Measurements from ENCODE around the gene MCM3AP. TPM values are rescaled to one million over a fixed set of nuclear protein-coding genes. Genes with fewer than 3 reads are reported as not detected.
"Not testable (repeated sequence)": the region's sequence is repeated elsewhere in the genome, so short reads cannot be mapped to it uniquely, and the experiment has no call there.

MCM3AP gene
- total RNA-seq, 1 donor from 2014 or later: 237 TPM

DNA sequence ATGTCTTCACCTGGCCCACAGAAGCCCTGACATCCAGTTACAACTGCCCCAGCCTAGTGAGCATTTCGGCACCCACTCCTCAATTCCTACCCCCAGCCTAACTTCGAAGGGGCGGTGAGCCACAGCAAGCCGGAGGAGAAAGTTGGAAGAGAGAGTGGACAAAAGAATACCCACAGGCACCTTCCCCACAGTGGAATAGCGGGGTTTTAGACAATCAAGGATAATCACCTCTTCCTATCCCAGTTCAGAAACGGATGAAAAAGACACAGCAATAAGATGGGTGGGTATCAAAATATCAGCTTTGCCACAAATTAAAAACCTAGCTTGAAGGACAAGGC lies 55.5 kb downstream of the MCM3AP start:
- Histone ChIP-seq H3K9me3 (ENCODE audit: control insufficient read depth in 3 of 3, low read length in 3 of 3) (no peaks in the 10 kb centered on the region), H3K4me3 (ENCODE audit: low read length in 3 of 3) (peak overlapping the region in 2 of 3 donors; percentile 67 to 68), H3K27ac (ENCODE audit: low read depth, low read length) (peak overlapping the region; percentile 15), H3K36me3 (ENCODE audit: control insufficient read depth in 3 of 3, insufficient read depth in 3 of 3, low read length in 3 of 3) (peaks cover 11 to 19% (median 18%) of the 10 kb centered on the region in 3 donors), H3K9ac (ENCODE audit: low read depth in 1 of 3, low read length in 3 of 3) (peak overlapping the region in 2 of 3 donors; percentile 45 to 70), H3K4me1 (ENCODE audit: control insufficient read depth in 3 of 3, insufficient read depth in 3 of 3, low read length in 3 of 3) (peaks cover 26 to 28% (median 27%) of the 10 kb centered on the region in 3 donors), H3K27me3 (ENCODE audit: control insufficient read depth in 3 of 3, insufficient read depth in 3 of 3, low read length in 3 of 3) (no peaks in the 10 kb centered on the region)

DNA sequence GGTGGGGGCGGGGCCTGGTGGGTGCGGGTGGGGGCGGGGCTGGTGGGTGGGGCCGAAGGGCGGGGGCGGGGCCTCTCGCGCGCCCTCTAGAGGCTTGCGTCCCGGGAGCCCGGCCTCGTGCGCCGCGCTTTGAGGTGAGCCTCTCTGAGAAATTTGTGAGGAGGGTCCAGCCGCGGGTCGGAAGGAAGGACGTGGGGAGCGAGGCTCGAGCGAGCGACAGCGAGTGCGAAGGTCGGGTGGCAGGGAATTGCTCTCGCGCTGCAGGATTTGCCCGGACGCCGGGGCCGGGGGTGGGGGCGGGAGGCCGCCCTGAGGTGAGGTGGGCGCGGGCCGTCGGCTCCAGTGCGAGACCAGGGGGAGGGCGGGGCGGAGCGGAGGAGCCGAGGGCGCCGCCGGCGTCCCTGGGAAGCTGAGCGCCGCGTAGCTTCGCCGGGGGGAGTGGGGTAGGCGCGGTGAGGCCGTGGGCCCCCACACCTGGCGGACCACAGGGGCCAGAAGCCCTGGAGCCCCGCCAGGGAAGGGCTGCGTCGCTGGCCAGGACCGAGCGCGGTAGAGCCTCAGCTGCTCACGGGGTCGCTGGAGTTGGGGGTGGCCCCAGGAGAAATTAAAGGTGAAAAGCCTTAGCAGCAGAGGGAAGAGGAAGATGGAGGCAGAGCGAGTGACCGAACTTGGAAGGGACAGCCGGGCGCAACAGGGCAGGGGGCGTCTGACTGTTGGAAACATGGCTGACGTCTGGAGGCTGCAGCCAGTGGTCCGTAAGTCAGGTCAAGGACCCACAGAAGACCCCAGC lies 56.1 kb downstream of the MCM3AP start:
- Histone ChIP-seq H3K27ac (ENCODE audit: low read depth, low read length) (peak overlapping the region; percentile 15), H3K9me3 (ENCODE audit: control insufficient read depth in 3 of 3, low read length in 3 of 3) (no peaks in the 10 kb centered on the region), H3K9ac (ENCODE audit: low read depth in 1 of 3, low read length in 3 of 3) (peak overlapping the region in 2 of 3 donors; percentile 45 to 70), H3K36me3 (ENCODE audit: control insufficient read depth in 3 of 3, insufficient read depth in 3 of 3, low read length in 3 of 3) (peaks cover 6 to 13% (median 12%) of the 10 kb centered on the region in 3 donors), H3K4me1 (ENCODE audit: control insufficient read depth in 3 of 3, insufficient read depth in 3 of 3, low read length in 3 of 3) (peaks cover 27 to 31% (median 29%) of the 10 kb centered on the region in 3 donors), H3K4me3 (ENCODE audit: low read length in 3 of 3) (peak overlapping the region; percentile 55 to 68 (median 67)), H3K27me3 (ENCODE audit: control insufficient read depth in 3 of 3, insufficient read depth in 3 of 3, low read length in 3 of 3) (no peaks in the 10 kb centered on the region)

GRCh38 chr21:46228345-46229051 lies 56.9 kb downstream of the MCM3AP start, which contains the start of gene LSS:
Gene LSS (minus strand): TSS chr21:46228774. CDS start chr21:46228745, 29 bp downstream.
- H3K9me3 ChIP-seq (ENCODE audit: control insufficient read depth in 3 of 3, low read length in 3 of 3): no peaks in the 10 kb centered on the region
- peak within 1 kb of the TSS; percentile 85 for H3K27ac ChIP-seq (ENCODE audit: low read depth, low read length)
- peaks cover 27 to 31% (median 29%) of the 10 kb centered on the region in 3 donors for H3K4me1 ChIP-seq (ENCODE audit: control insufficient read depth in 3 of 3, insufficient read depth in 3 of 3, low read length in 3 of 3)
- H3K27me3 ChIP-seq (ENCODE audit: control insufficient read depth in 3 of 3, insufficient read depth in 3 of 3, low read length in 3 of 3): no peaks in the 10 kb centered on the region
- peak within 1 kb of the TSS; percentile 79 to 93 (median 90) for H3K4me3 ChIP-seq (ENCODE audit: low read length in 3 of 3)
- H3K36me3 ChIP-seq (ENCODE audit: control insufficient read depth in 3 of 3, insufficient read depth in 3 of 3, low read length in 3 of 3): peaks cover 0 to 10% (median 9%) of the 10 kb centered on the region in 3 donors
- peak within 1 kb of the TSS; percentile 86 to 92 (median 87) for H3K9ac ChIP-seq (ENCODE audit: low read depth in 1 of 3, low read length in 3 of 3)

- Histone ChIP-seq H3K4me3 (ENCODE audit: low read length in 3 of 3) (peak overlapping the region; percentile 79 to 93 (median 90)), H3K27ac (ENCODE audit: low read depth, low read length) (peak overlapping the region; percentile 85), H3K9ac (ENCODE audit: low read depth in 1 of 3, low read length in 3 of 3) (peak overlapping the region; percentile 86 to 92 (median 87)), H3K4me1 (ENCODE audit: control insufficient read depth in 3 of 3, insufficient read depth in 3 of 3, low read length in 3 of 3) (peaks cover 27 to 35% (median 32%) of the 10 kb centered on the region in 3 donors), H3K36me3 (ENCODE audit: control insufficient read depth in 3 of 3, insufficient read depth in 3 of 3, low read length in 3 of 3) (peaks cover 0 to 8% (median 4%) of the 10 kb centered on the region in 3 donors), H3K27me3 (ENCODE audit: control insufficient read depth in 3 of 3, insufficient read depth in 3 of 3, low read length in 3 of 3) (no peaks in the 10 kb centered on the region), H3K9me3 (ENCODE audit: control insufficient read depth in 3 of 3, low read length in 3 of 3) (no peaks in the 10 kb centered on the region)
These were observed 57.5 kb downstream of the MCM3AP start for GRCh38 chr21:46227811-46228344.

DNA sequence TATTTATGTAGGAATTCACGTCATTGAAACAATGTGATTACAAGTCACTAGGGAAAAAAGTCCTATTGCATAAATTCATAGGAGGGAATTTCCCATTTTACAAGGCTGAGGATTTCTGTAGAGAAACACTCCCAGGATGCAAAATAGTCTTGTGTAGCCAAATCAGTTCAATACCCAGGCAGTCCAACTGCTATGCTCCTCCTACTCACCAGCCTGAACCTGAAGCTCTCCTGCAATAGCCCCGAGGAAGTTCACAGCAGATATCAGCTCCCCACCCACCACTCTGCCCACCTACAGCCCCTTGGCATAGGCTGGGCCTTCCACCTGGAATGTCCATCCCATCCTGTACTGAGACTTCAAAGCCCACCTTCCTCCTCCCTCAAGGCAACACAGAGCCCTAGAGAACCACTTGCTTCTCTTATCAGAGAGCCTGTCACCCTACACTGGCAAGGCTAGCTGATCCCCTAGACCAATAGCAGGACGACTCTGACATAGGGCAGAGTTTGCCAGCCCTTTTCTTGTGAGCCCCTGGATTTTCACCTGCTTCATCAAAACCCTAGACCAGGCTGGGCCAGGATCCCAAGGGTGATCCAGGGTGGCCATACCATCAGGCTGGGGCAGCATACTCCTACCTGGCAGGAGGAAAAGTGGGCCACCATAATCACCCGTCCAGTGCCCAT lies 58.4 kb downstream of the MCM3AP start:
- Histone ChIP-seq H3K4me3 (ENCODE audit: low read length in 3 of 3) (peak overlapping the region; percentile 20 to 93 (median 90)), H3K4me1 (ENCODE audit: control insufficient read depth in 3 of 3, insufficient read depth in 3 of 3, low read length in 3 of 3) (peaks cover 31 to 44% (median 41%) of the 10 kb centered on the region in 3 donors), H3K27me3 (ENCODE audit: control insufficient read depth in 3 of 3, insufficient read depth in 3 of 3, low read length in 3 of 3) (no peaks in the 10 kb centered on the region), H3K9me3 (ENCODE audit: control insufficient read depth in 3 of 3, low read length in 3 of 3) (no peaks in the 10 kb centered on the region), H3K36me3 (ENCODE audit: control insufficient read depth in 3 of 3, insufficient read depth in 3 of 3, low read length in 3 of 3) (peaks cover 6 to 8% (median 8%) of the 10 kb centered on the region in 3 donors), H3K9ac (ENCODE audit: low read depth in 1 of 3, low read length in 3 of 3) (peak overlapping the region; percentile 86 to 92 (median 87)), H3K27ac (ENCODE audit: low read depth, low read length) (peak overlapping the region; percentile 85)

- Histone ChIP-seq H3K4me1 (ENCODE audit: control insufficient read depth in 3 of 3, insufficient read depth in 3 of 3, low read length in 3 of 3) (peaks cover 31 to 48% (median 47%) of the 10 kb centered on the region in 3 donors), H3K9ac (ENCODE audit: low read depth in 1 of 3, low read length in 3 of 3) (peak overlapping the region in 2 of 3 donors; percentile 35 to 86), H3K27ac (ENCODE audit: low read depth, low read length) (peak overlapping the region; percentile 85), H3K36me3 (ENCODE audit: control insufficient read depth in 3 of 3, insufficient read depth in 3 of 3, low read length in 3 of 3) (peaks cover 9 to 14% (median 11%) of the 10 kb centered on the region in 3 donors), H3K9me3 (ENCODE audit: control insufficient read depth in 3 of 3, low read length in 3 of 3) (no peaks in the 10 kb centered on the region), H3K27me3 (ENCODE audit: control insufficient read depth in 3 of 3, insufficient read depth in 3 of 3, low read length in 3 of 3) (no peaks in the 10 kb centered on the region), H3K4me3 (ENCODE audit: low read length in 3 of 3) (peak overlapping the region in 2 of 3 donors; percentile 2 to 36)
These were observed 59.3 kb downstream of the MCM3AP start for GRCh38 chr21:46226146-46226545.

GRCh38 chr21:46223661-46224060 lies 61.8 kb downstream of the MCM3AP start:
- not testable (repeated sequence) for H3K9ac ChIP-seq (ENCODE audit: low read depth in 1 of 3, low read length in 3 of 3); H3K4me3 ChIP-seq (ENCODE audit: low read length in 3 of 3); H3K27me3 ChIP-seq (ENCODE audit: control insufficient read depth in 3 of 3, insufficient read depth in 3 of 3, low read length in 3 of 3); H3K27ac ChIP-seq (ENCODE audit: low read depth, low read length); H3K9me3 ChIP-seq (ENCODE audit: control insufficient read depth in 3 of 3, low read length in 3 of 3)
- Histone ChIP-seq H3K4me1 (ENCODE audit: control insufficient read depth in 3 of 3, insufficient read depth in 3 of 3, low read length in 3 of 3) (peaks cover 31 to 61% (median 57%) of the 10 kb centered on the region in 3 donors), H3K36me3 (ENCODE audit: control insufficient read depth in 3 of 3, insufficient read depth in 3 of 3, low read length in 3 of 3) (peaks cover 21 to 31% (median 25%) of the 10 kb centered on the region in 3 donors)

- Histone ChIP-seq H3K9me3 (ENCODE audit: control insufficient read depth in 3 of 3, low read length in 3 of 3) (no peaks in the 10 kb centered on the region), H3K4me3 (ENCODE audit: low read length in 3 of 3) (no peak overlapping the region), H3K4me1 (ENCODE audit: control insufficient read depth in 3 of 3, insufficient read depth in 3 of 3, low read length in 3 of 3) (peaks cover 31 to 61% (median 57%) of the 10 kb centered on the region in 3 donors), H3K27ac (ENCODE audit: low read depth, low read length) (no peak overlapping the region), H3K9ac (ENCODE audit: low read depth in 1 of 3, low read length in 3 of 3) (peak overlapping the region in 1 of 3 donors; percentile 2), H3K36me3 (ENCODE audit: control insufficient read depth in 3 of 3, insufficient read depth in 3 of 3, low read length in 3 of 3) (peaks cover 21 to 31% (median 25%) of the 10 kb centered on the region in 3 donors), H3K27me3 (ENCODE audit: control insufficient read depth in 3 of 3, insufficient read depth in 3 of 3, low read length in 3 of 3) (no peaks in the 10 kb centered on the region)
These were observed 62.2 kb downstream of the MCM3AP start for GRCh38 chr21:46223217-46223616.

- Histone ChIP-seq H3K9ac (ENCODE audit: low read depth in 1 of 3, low read length in 3 of 3) (peak overlapping the region; percentile 2 to 69 (median 51)), H3K36me3 (ENCODE audit: control insufficient read depth in 3 of 3, insufficient read depth in 3 of 3, low read length in 3 of 3) (peaks cover 21 to 31% (median 25%) of the 10 kb centered on the region in 3 donors), H3K4me1 (ENCODE audit: control insufficient read depth in 3 of 3, insufficient read depth in 3 of 3, low read length in 3 of 3) (peaks cover 26 to 57% (median 57%) of the 10 kb centered on the region in 3 donors), H3K4me3 (ENCODE audit: low read length in 3 of 3) (no peak overlapping the region), H3K27ac (ENCODE audit: low read depth, low read length) (peak overlapping the region; percentile 34), H3K9me3 (ENCODE audit: control insufficient read depth in 3 of 3, low read length in 3 of 3) (no peaks in the 10 kb centered on the region), H3K27me3 (ENCODE audit: control insufficient read depth in 3 of 3, insufficient read depth in 3 of 3, low read length in 3 of 3) (no peaks in the 10 kb centered on the region)
These were observed 62.8 kb downstream of the MCM3AP start for GRCh38 chr21:46222436-46223116.
